ENCODE data around the gene SCCPDH.
A peak's percentile ranks its signal among the peaks of the same experiment; 100 is the strongest.

The SCCPDH gene

GRCh38 chr1:246786606-246787238, 62.5 kb downstream of the SCCPDH start:
- peak; percentile 51 to 79 for DNase-seq

- DNase-seq, result no peak
Measured at GRCh38 chr1:246787781-246788513, 63.7 kb downstream of the SCCPDH start.

GRCh38 chr1:246788895-246789338, 64.7 kb downstream of the SCCPDH start:
- DNase-seq, result no peak

DNA sequence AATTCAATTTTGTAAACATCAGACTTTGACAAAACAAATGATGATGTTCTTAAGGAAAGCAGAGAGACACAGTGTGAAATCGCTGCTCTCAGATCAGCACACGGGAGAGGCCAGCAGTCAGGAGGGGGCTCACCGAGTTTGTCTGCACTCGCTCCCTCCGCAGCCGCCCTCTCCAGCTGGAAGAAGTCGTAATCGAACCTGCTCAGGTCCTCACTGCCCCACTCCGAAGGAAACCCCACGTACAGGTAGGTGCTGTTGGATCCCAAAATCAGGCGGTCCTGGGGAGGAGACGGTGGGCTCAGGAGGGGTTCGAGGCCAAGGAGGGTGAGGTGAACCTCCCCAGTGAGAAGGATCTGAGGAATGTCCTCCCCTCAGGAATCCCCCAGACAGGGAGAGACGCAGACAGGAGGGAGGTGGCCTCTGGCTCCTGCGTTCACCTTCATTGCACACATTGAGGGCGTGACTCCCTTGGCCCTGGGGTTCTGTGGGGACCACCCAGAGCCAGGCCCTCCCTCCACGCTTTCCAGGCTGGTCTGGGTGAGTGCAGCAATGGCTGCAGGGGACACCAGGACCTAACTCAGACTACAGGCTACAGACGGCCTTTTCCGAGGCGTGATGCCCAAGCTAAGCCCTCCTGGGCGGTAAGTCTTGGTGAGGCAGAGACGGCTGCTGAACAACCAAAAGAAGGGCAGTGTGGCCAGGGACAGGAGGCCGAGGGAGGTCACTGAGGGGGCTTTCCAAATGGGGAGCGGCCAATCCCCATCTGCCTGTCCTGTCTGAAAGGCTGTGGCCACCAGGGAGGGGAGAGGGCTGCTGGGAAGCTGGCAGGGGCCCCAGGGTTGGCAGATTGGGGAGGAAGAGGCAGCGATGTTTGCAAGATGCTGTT, 65.5 kb downstream of the SCCPDH start:
- DNase-seq, result no peak

DNA sequence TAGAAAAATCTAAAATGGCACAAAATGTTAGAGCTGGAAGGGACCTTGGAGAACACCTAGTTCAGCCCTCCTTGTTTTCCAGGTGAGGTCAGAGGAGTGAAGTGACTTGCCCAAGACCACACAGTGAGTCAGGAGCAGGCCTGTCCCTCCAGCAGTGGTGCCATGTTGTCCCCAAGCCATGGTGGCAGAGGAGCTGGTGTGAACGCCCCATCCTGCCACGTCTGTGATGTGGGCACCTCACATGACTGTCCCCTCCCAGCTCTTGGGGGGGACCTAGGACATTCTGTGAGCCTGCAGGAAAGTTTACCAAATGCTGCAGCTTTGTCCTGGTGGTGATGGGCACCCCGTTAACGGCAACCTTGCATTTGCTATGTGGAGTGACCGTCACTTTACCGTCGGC, 66.2 kb downstream of the SCCPDH start:
- DNase-seq, result no peak

GRCh38 chr1:246790833-246791232, 66.6 kb downstream of the SCCPDH start:
- no peak for DNase-seq

- no peak for DNase-seq
Measured at GRCh38 chr1:246791303-246791918, 67.2 kb downstream of the SCCPDH start.

- DNase-seq, result no peak
Measured at GRCh38 chr1:246792603-246793002, 68.4 kb downstream of the SCCPDH start.

GRCh38 chr1:246793356-246793896, 69.2 kb downstream of the SCCPDH start:
- no peak for DNase-seq

- no peak for DNase-seq
Measured at GRCh38 chr1:246794048-246794827, 70.0 kb downstream of the SCCPDH start.

GRCh38 chr1:246794828-246795671, 70.8 kb downstream of the SCCPDH start:
- no peak for DNase-seq

DNA sequence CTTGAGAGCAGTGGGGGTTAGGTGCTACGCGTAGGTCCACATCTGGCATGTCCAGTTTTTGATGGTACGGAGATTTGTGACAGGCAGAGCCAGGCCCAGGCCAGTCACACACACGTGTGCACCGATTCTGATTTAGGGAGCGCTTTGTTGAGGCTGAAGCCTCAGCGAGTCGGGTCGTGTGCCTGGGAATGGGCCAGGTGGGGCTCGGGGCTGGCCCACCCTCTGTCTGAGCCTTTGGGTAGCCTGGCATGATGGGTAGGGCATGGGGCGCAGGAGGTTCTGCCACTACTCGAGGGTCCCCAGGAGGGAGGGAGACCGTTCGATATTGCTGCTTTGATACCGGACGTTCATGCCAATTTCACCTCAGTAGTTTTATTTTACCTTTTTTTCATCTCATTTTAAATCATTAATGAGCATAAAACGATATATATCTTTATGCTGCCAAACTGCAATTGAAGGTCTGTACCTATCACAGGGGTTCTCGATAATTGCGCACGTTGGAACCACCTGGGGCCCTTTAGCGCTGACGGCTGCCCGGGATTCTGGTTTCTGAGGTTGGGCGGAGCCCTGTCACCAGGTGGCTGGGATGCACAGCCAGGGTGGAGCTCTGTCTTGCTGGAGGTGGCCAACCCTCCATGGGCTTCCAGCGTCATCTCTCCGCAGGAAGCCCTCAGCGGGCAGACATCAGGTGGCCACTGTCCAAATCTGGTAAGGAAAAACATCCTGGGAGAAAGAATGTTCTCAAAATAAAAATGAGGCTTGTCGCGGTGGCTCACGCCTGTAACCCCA, 71.9 kb downstream of the SCCPDH start:
- DNase-seq, result no peak

- no peak for DNase-seq
Measured at GRCh38 chr1:246797157-246797556, 72.9 kb downstream of the SCCPDH start.

GRCh38 chr1:246797597-246797996, 73.4 kb downstream of the SCCPDH start:
- no peak for DNase-seq

DNA sequence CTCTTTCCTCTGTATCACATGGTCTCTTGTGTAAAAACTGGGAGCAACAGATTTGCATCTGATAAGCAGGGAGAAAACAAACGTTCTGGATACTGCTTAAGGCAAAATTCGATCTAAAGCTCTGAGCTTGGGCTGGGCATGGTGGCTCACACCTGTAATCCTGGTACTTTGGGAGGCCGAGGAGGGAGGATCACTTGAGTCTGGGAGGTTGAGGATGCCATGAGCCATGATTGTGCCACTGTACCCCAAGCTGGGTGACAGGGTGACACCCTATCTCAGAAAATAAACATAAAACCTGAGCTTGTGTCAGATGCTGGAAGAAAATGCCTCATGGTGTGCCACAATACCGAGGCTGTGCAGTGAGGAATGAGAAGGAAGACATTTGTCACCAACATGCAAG, 73.9 kb downstream of the SCCPDH start:
- no peak for DNase-seq

DNA sequence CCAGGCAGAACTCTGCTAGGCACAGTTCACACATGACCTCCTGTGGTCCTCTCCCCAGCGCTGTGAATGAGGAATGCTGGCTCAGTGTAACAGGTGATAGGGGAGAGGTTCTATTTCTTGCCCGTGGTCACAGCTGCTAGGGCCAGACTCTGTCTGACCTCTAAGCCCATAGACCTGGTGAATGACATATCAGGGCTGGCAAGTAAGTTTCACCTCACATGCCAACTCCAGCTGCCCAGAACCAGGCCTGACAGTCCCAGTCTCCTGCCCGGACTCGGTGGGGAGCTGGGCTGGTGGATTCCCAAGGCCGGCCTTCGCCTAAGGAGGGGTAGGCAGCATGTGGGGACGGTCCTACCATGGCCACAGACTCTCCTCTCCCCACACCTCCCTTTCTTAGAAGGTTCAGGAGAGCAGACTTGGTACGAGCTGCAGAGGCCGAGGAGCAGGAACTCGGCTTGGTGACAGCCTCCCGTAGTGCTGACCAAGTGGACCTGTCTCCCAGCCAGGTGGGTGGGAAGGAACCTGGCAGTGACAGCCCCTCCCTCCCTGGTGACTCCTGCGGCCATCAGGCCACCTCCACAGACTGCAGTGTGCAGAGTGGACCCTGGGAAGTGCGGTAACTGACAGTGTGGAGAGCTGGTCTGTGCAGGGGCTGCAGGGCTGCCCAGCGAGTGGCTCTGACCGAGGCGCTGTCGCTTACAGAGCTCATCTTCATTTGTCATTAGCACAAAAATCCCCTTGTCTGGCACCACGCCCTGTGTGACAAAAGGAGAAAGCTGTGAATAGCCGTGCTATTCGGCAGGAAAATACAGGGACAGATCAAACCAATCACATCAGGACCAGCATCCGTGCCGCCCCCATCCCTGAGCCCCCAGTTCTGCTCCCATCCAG, 74.6 kb downstream of the SCCPDH start:
- no peak for DNase-seq

GRCh38 chr1:246800356-246800755, 76.1 kb downstream of the SCCPDH start:
- no peak for DNase-seq

DNA sequence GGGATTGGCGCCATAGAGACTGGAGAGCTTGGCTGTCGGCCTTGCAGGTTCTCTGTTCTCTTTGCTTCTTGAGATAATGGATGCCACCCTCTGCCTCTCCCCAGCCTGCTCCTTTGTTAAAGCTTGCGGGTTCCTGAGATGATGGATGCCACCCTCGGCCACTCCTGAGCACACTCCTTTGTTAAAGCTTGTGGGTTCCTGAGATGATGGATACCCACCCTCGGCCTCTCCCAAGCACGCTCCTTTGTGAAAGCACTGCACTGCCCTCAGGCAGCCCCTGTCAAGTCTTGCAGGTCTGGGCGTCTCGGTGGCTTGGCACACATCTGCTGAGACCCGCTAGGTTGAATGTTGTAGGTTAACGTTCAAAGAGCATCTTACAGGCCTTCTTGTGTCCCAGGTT, 76.5 kb downstream of the SCCPDH start:
- peak in 1 of 2 experiments; percentile 20 for DNase-seq
